ENCODE measurements around the gene SMARCA2.

Gene SMARCA2

GRCh38 chr9:2214707-2215106 is 199.6 kb downstream of the SMARCA2 start:
- no peak for TF ChIP-seq CREB1 (IDR thresholded peaks at IDR 0.05; ENCODE audit: low read depth)
- no peak for TF ChIP-seq FOXM1 (IDR thresholded peaks at IDR 0.05; ENCODE audit: borderline replicate concordance, low read depth)
- TF ChIP-seq CEBPB (IDR thresholded peaks at IDR 0.05) = no peak
- TF ChIP-seq YY1 (IDR thresholded peaks at IDR 0.05; ENCODE audit: low read depth) = no peak
- TF ChIP-seq TAF1 (IDR thresholded peaks at IDR 0.05; ENCODE audit: low read depth) = no peak
- no peak for TF ChIP-seq ZBTB7A (IDR thresholded peaks at IDR 0.05; ENCODE audit: low read depth)

GRCh38 chr9:2215921-2216441 is 200.8 kb downstream of the SMARCA2 start:
- TF ChIP-seq REST (IDR thresholded peaks at IDR 0.05; ENCODE audit: low read depth) (no peak), TAF1 (IDR thresholded peaks at IDR 0.05; ENCODE audit: low read depth) (no peak), TCF12 (IDR thresholded peaks at IDR 0.05; ENCODE audit: low read depth) (no peak), USF1 (IDR thresholded peaks at IDR 0.05) (no peak), MAX (IDR thresholded peaks at IDR 0.05) (no peak), EP300 (IDR thresholded peaks at IDR 0.05; ENCODE audit: borderline replicate concordance) (no peak), EGR1 (IDR thresholded peaks at IDR 0.05) (no peak), CREB1 (IDR thresholded peaks at IDR 0.05; ENCODE audit: low read depth) (no peak), CEBPB (IDR thresholded peaks at IDR 0.05) (no peak), RAD21 (IDR thresholded peaks at IDR 0.05; ENCODE audit: low read depth) (no peak), TEAD4 (IDR thresholded peaks at IDR 0.05) (no peak), FOXM1 (IDR thresholded peaks at IDR 0.05; ENCODE audit: borderline replicate concordance, low read depth) (no peak), NFIC (IDR thresholded peaks at IDR 0.05) (no peak), YY1 (IDR thresholded peaks at IDR 0.05; ENCODE audit: low read depth) (no peak), ZBTB7A (IDR thresholded peaks at IDR 0.05; ENCODE audit: low read depth) (no peak)

- no peak for TF ChIP-seq EP300 (IDR thresholded peaks at IDR 0.05; ENCODE audit: borderline replicate concordance)
- TF ChIP-seq TCF12 (IDR thresholded peaks at IDR 0.05; ENCODE audit: low read depth) = no peak
- no peak for TF ChIP-seq CREB1 (IDR thresholded peaks at IDR 0.05; ENCODE audit: low read depth)
- no peak for TF ChIP-seq EGR1 (IDR thresholded peaks at IDR 0.05)
- no peak for TF ChIP-seq ZBTB7A (IDR thresholded peaks at IDR 0.05; ENCODE audit: low read depth)
- no peak for TF ChIP-seq FOXM1 (IDR thresholded peaks at IDR 0.05; ENCODE audit: borderline replicate concordance, low read depth)
- no peak for TF ChIP-seq TEAD4 (IDR thresholded peaks at IDR 0.05)
- TF ChIP-seq USF1 (IDR thresholded peaks at IDR 0.05) = no peak
- no peak for TF ChIP-seq TAF1 (IDR thresholded peaks at IDR 0.05; ENCODE audit: low read depth)
- TF ChIP-seq RAD21 (IDR thresholded peaks at IDR 0.05; ENCODE audit: low read depth) = no peak
- TF ChIP-seq YY1 (IDR thresholded peaks at IDR 0.05; ENCODE audit: low read depth) = no peak
- TF ChIP-seq REST (IDR thresholded peaks at IDR 0.05; ENCODE audit: low read depth) = no peak
- no peak for TF ChIP-seq MAX (IDR thresholded peaks at IDR 0.05)
- no peak for TF ChIP-seq CEBPB (IDR thresholded peaks at IDR 0.05)
- no peak for TF ChIP-seq NFIC (IDR thresholded peaks at IDR 0.05)
Observed at GRCh38 chr9:2216591-2216990, 201.4 kb downstream of the SMARCA2 start.

GRCh38 chr9:2217540-2217939 is 202.4 kb downstream of the SMARCA2 start:
- TF ChIP-seq FOXM1 (IDR thresholded peaks at IDR 0.05; ENCODE audit: borderline replicate concordance, low read depth) (no peak), MAX (IDR thresholded peaks at IDR 0.05) (no peak), EGR1 (IDR thresholded peaks at IDR 0.05) (no peak), REST (IDR thresholded peaks at IDR 0.05; ENCODE audit: low read depth) (no peak), TAF1 (IDR thresholded peaks at IDR 0.05; ENCODE audit: low read depth) (no peak), TCF12 (IDR thresholded peaks at IDR 0.05; ENCODE audit: low read depth) (no peak), ZBTB7A (IDR thresholded peaks at IDR 0.05; ENCODE audit: low read depth) (no peak)

Measured in Ishikawa (cell line).